CD4-positive, CD25-positive, alpha-beta regulatory T cell (primary cell): ENCODE results near the gene LRRTM3. TPM values are rescaled to one million over a fixed set of nuclear protein-coding genes. Genes with fewer than 3 reads are reported as not detected.
A peak's percentile ranks its signal among the peaks of the same experiment; 100 is the strongest.

Experiments
- ATAC-seq, 2 donors: fragments of 150-1000 bp; cut with Tn5 transposase; one replicate each; pipeline ENCODE4 v1.10.0; 2021; ENCODE audit warnings: low read depth in 2 of 2, moderate number of reproducible peaks in 2 of 2, moderate library complexity in 1 of 2
- DNase-seq, 3 donors: peaks; one replicate each; pipeline versions ENCODE4 v3.0.0 to v3.0.0-alpha.2; 2012 to 2022; ENCODE audit warnings: mixed read lengths in 1 of 3
- H3K27ac ChIP-seq: one replicate; pipeline ENCODE4 v1.7.0; 2013; ENCODE audit warnings: mild to moderate bottlenecking, low read length; ENCODE audit not compliant: insufficient read depth, poor library complexity, severe bottlenecking
- H3K27me3 ChIP-seq: one replicate; pipeline ENCODE4 v1.7.0; 2013; ENCODE audit warnings: low read length; ENCODE audit not compliant: control insufficient read depth, insufficient read depth
- H3K36me3 ChIP-seq: one replicate; pipeline ENCODE4 v1.7.0; 2013; ENCODE audit warnings: mild to moderate bottlenecking, low read length, moderate library complexity; ENCODE audit not compliant: control insufficient read depth, insufficient read depth
- H3K4me1 ChIP-seq: 2 replicates; pipeline ENCODE4 v1.7.0; 2013; ENCODE audit warnings: mild to moderate bottlenecking, low read length; ENCODE audit not compliant: insufficient read depth, control insufficient read depth, poor library complexity, severe bottlenecking
- H3K4me3 ChIP-seq: one replicate; pipeline ENCODE4 v1.7.0; 2013; ENCODE audit warnings: low read depth, mild to moderate bottlenecking, low read length, moderate library complexity
- H3K9me3 ChIP-seq, 2 experiments: 1 replicate in 1 of 2; 2 replicates in 1 of 2; pipeline ENCODE4 v1.7.0; 2013; ENCODE audit warnings: low read length in 2 of 2, mild to moderate bottlenecking in 1 of 2, moderate library complexity in 1 of 2; ENCODE audit not compliant: control insufficient read depth in 2 of 2
- H3K27ac Mint-ChIP-seq, 3 donors: one replicate each; pipeline ENCODE4 v1.8.0; 2020 to 2022; ENCODE audit warnings: mild to moderate bottlenecking in 3 of 3, mixed read lengths in 3 of 3, moderate library complexity in 2 of 3
- H3K27me3 Mint-ChIP-seq: one replicate; pipeline ENCODE4 v1.8.0; 2022; ENCODE audit warnings: mild to moderate bottlenecking, mixed read lengths
- H3K36me3 Mint-ChIP-seq: one replicate; pipeline ENCODE4 v1.8.0; 2020; ENCODE audit warnings: mixed read lengths
- H3K4me1 Mint-ChIP-seq, 4 donors: one replicate each; pipeline ENCODE4 v1.8.0; 2020 to 2022; ENCODE audit warnings: mixed read lengths in 4 of 4, mild to moderate bottlenecking in 1 of 4
- H3K4me3 Mint-ChIP-seq, 4 donors: one replicate each; pipeline ENCODE4 v1.8.0; 2020 to 2022; ENCODE audit warnings: mild to moderate bottlenecking in 4 of 4, mixed read lengths in 4 of 4, moderate library complexity in 3 of 4
- H3K9me3 Mint-ChIP-seq, 7 donors: one replicate each; pipeline ENCODE4 v1.8.0; 2020 to 2022; ENCODE audit warnings: mixed read lengths in 7 of 7, mild to moderate bottlenecking in 3 of 7, moderate library complexity in 2 of 7
- polyA plus RNA-seq, 4 donors: library from polyadenylated mRNA; unstranded; fragments of 300-500 nt; fragmentation: Illumina TruSeq; gene quantifications; one replicate each; pipeline ENCODE4 v1.2.3, GENCODE V29; 2021
- total RNA-seq: library from RNA; stranded (reverse); gene quantifications from one replicate; pipeline ENCODE4 v1.2.3, GENCODE V29; 2022

The LRRTM3 gene
- total RNA-seq: not detected
- not detected for polyA plus RNA-seq

DNA sequence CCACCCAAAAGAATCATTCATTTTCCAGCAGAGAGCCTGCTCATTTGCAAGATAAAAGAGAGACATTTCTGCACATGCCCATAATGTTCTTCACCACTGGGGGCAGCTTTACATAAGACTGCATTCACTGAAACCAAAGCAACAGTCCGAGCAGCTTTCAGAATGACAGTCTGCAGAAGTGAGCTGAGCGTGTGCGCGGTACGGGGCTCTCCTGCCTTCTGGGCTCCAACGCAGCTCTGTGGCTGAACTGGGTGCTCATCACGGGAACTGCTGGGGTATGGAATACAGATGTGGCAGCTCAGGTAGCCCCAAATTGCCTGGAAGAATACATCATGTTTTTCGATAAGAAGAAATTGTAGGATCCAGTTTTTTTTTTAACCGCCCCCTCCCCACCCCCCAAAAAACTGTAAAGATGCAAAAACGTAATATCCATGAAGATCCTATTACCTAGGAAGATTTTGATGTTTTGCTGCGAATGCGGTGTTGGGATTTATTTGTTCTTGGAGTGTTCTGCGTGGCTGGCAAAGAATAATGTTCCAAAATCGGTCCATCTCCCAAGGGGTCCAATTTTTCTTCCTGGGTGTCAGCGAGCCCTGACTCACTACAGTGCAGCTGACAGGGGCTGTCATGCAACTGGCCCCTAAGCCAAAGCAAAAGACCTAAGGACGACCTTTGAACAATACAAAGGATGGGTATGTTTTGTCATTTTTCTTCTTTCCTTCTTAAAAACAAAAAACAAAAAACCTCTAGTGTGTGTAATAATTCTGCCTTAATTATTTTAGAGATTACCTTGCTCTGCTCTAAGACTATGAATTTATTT is at the start of gene LRRTM3:
Gene LRRTM3 (plus strand): TSS at position 141 of the 820 bp plus-strand sequence.
- no peak within 1 kb of the TSS for H3K27ac Mint-ChIP-seq
- Histone ChIP-seq H3K36me3 (no peaks in the 10 kb centered on the region), H3K27ac (no peak within 1 kb of the TSS), H3K4me1 (no peaks in the 10 kb centered on the region), H3K9me3 (no peaks in the 10 kb centered on the region), H3K4me3 (no peak within 1 kb of the TSS), H3K27me3 (peaks cover 19% of the 10 kb centered on the region)
- H3K9me3 Mint-ChIP-seq: peaks cover 0 to 5% (median 0%) of the 10 kb centered on the region in 7 donors
- ATAC-seq (no peak), DNase-seq (peak in 1 of 3 donors; percentile 35)
- H3K27me3 Mint-ChIP-seq: peaks cover 35% of the 10 kb centered on the region
- H3K4me1 Mint-ChIP-seq: no peaks in the 10 kb centered on the region
- H3K36me3 Mint-ChIP-seq: no peaks in the 10 kb centered on the region
- no peak within 1 kb of the TSS for H3K4me3 Mint-ChIP-seq

- no peaks in the 10 kb centered on the region for H3K4me1 ChIP-seq
- no peaks in the 10 kb centered on the region for H3K9me3 ChIP-seq
- H3K36me3 Mint-ChIP-seq: no peaks in the 10 kb centered on the region
- H3K4me3 ChIP-seq: no peak overlapping the region
- no peak overlapping the region for H3K27ac Mint-ChIP-seq
- no peak overlapping the region for H3K27ac ChIP-seq
- H3K27me3 ChIP-seq: no peaks in the 10 kb centered on the region
- no peaks in the 10 kb centered on the region for H3K4me1 Mint-ChIP-seq
- ATAC-seq (no peak), DNase-seq (no peak)
- H3K36me3 ChIP-seq: no peaks in the 10 kb centered on the region
- no peak overlapping the region for H3K4me3 Mint-ChIP-seq
- H3K27me3 Mint-ChIP-seq: no peaks in the 10 kb centered on the region
- H3K9me3 Mint-ChIP-seq: peaks cover 0 to 3% (median 0%) of the 10 kb centered on the region in 7 donors
Measured at GRCh38 chr10:66877361-66877760, 48.5 kb upstream of the LRRTM3 start.

- no peaks in the 10 kb centered on the region for H3K4me1 ChIP-seq
- Mint-ChIP-seq H3K4me1 (no peaks in the 10 kb centered on the region), H3K4me3 (no peak overlapping the region), H3K27me3 (no peaks in the 10 kb centered on the region), H3K36me3 (no peaks in the 10 kb centered on the region), H3K27ac (no peak overlapping the region), H3K9me3 (peaks cover 0 to 3% (median 0%) of the 10 kb centered on the region in 7 donors)
- no peaks in the 10 kb centered on the region for H3K36me3 ChIP-seq
- DNase-seq (no peak), ATAC-seq (no peak)
- H3K9me3 ChIP-seq: no peaks in the 10 kb centered on the region
- H3K4me3 ChIP-seq: no peak overlapping the region
- no peaks in the 10 kb centered on the region for H3K27me3 ChIP-seq
- no peak overlapping the region for H3K27ac ChIP-seq
Measured at GRCh38 chr10:66880292-66880691, 45.5 kb upstream of the LRRTM3 start.

DNA sequence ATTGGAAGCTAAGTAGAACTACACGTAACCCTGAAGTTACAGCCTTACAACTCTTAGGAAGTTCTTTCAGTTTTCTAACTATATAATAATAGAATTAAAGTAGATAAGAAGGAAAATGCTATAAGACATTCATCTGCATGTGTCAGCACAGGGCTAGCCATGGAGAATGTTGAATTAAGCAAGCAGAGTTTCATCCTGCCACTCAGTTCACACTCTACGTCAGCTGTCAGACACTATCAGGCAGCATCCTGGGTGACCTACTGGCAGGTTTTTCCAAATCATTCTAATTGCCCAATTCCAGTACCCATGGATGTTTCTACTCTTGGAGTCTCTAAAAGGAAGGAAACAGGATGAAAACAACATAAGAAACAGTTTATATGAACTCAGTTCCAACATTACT is 45.0 kb upstream of the LRRTM3 start:
- no peaks in the 10 kb centered on the region for H3K4me1 ChIP-seq
- H3K27ac ChIP-seq: no peak overlapping the region
- H3K4me3 ChIP-seq: no peak overlapping the region
- ATAC-seq (no peak), DNase-seq (no peak)
- H3K27ac Mint-ChIP-seq: no peak overlapping the region
- H3K4me3 Mint-ChIP-seq: no peak overlapping the region
- no peaks in the 10 kb centered on the region for H3K27me3 ChIP-seq
- H3K36me3 ChIP-seq: no peaks in the 10 kb centered on the region
- peaks cover 0 to 3% (median 0%) of the 10 kb centered on the region in 7 donors for H3K9me3 Mint-ChIP-seq
- no peaks in the 10 kb centered on the region for H3K9me3 ChIP-seq
- H3K4me1 Mint-ChIP-seq: no peaks in the 10 kb centered on the region
- H3K27me3 Mint-ChIP-seq: no peaks in the 10 kb centered on the region
- no peaks in the 10 kb centered on the region for H3K36me3 Mint-ChIP-seq

- no peaks in the 10 kb centered on the region for H3K27me3 Mint-ChIP-seq
- Histone ChIP-seq H3K27ac (no peak overlapping the region), H3K9me3 (no peaks in the 10 kb centered on the region), H3K27me3 (no peaks in the 10 kb centered on the region), H3K4me1 (no peaks in the 10 kb centered on the region), H3K4me3 (no peak overlapping the region), H3K36me3 (no peaks in the 10 kb centered on the region)
- peaks cover 0 to 4% (median 0%) of the 10 kb centered on the region in 7 donors for H3K9me3 Mint-ChIP-seq
- no peaks in the 10 kb centered on the region for H3K4me1 Mint-ChIP-seq
- DNase-seq (no peak), ATAC-seq (no peak)
- no peak overlapping the region for H3K27ac Mint-ChIP-seq
- H3K4me3 Mint-ChIP-seq: no peak overlapping the region
- H3K36me3 Mint-ChIP-seq: no peaks in the 10 kb centered on the region
Measured at GRCh38 chr10:66881814-66882213, 44.0 kb upstream of the LRRTM3 start.

GRCh38 chr10:66882271-66882670 is 43.6 kb upstream of the LRRTM3 start:
- no peak for DNase-seq
- Histone ChIP-seq H3K27ac (no peak overlapping the region), H3K9me3 (no peaks in the 10 kb centered on the region), H3K36me3 (no peaks in the 10 kb centered on the region), H3K4me1 (no peaks in the 10 kb centered on the region), H3K27me3 (no peaks in the 10 kb centered on the region), H3K4me3 (no peak overlapping the region)
- H3K36me3 Mint-ChIP-seq: no peaks in the 10 kb centered on the region
- ATAC-seq: no peak
- H3K27ac Mint-ChIP-seq: no peak overlapping the region
- no peaks in the 10 kb centered on the region for H3K4me1 Mint-ChIP-seq
- H3K27me3 Mint-ChIP-seq: no peaks in the 10 kb centered on the region
- peaks cover 0 to 4% (median 0%) of the 10 kb centered on the region in 7 donors for H3K9me3 Mint-ChIP-seq
- H3K4me3 Mint-ChIP-seq: no peak overlapping the region

- no peak overlapping the region for H3K4me3 ChIP-seq
- DNase-seq (no peak), ATAC-seq (no peak)
- H3K36me3 ChIP-seq: no peaks in the 10 kb centered on the region
- H3K9me3 ChIP-seq: no peaks in the 10 kb centered on the region
- Mint-ChIP-seq H3K27ac (peak overlapping the region in 1 of 3 donors; percentile 72), H3K4me1 (no peaks in the 10 kb centered on the region), H3K4me3 (no peak overlapping the region), H3K36me3 (no peaks in the 10 kb centered on the region), H3K27me3 (peaks cover 4% of the 10 kb centered on the region), H3K9me3 (peaks cover 0 to 7% (median 4%) of the 10 kb centered on the region in 7 donors)
- H3K27ac ChIP-seq: no peak overlapping the region
- H3K4me1 ChIP-seq: no peaks in the 10 kb centered on the region
- no peaks in the 10 kb centered on the region for H3K27me3 ChIP-seq
Measured at GRCh38 chr10:66886848-66887247, 39.0 kb upstream of the LRRTM3 start.

DNA sequence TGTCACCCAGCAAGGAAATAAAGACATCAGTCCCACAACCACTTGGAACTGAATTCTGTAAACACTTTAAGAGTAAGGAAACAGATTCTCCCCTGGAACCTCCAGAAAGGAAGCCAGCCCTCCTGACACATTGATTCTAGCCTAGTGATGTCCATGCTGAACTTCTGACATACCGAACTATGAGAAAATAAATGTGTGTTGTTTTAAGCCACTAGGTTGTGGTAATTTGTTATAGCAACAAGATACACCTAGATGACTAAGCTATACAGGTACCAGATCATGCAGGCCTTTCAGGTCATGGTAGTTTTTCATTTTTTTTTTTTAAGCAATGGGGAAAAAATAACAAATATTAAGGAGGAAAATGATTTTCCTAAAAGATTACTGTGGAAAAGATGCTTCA is 37.6 kb upstream of the LRRTM3 start:
- ATAC-seq (no peak), DNase-seq (no peak)
- Mint-ChIP-seq H3K9me3 (peaks cover 0 to 5% (median 4%) of the 10 kb centered on the region in 7 donors), H3K36me3 (no peaks in the 10 kb centered on the region), H3K4me3 (no peak overlapping the region), H3K27ac (no peak overlapping the region), H3K4me1 (no peaks in the 10 kb centered on the region), H3K27me3 (peaks cover 4% of the 10 kb centered on the region)
- Histone ChIP-seq H3K27ac (no peak overlapping the region), H3K27me3 (no peaks in the 10 kb centered on the region), H3K9me3 (no peaks in the 10 kb centered on the region), H3K36me3 (no peaks in the 10 kb centered on the region), H3K4me3 (no peak overlapping the region), H3K4me1 (no peaks in the 10 kb centered on the region)
